Stimulated activated CD8-positive, alpha-beta memory T cell treated with anti-CD3 and anti-CD28 coated beads, Interleukin-12 subunit alpha, Interleukin-12 subunit beta, amount 100 ng/mL, for 4 hours (primary cell): ENCODE data around the gene ITGB6.
"Not testable (repeated sequence)": the region's sequence is repeated elsewhere in the genome, so short reads cannot be mapped to it uniquely, and the experiment has no call there.

Experiments used
- DNase-seq: peaks from one replicate; pipeline ENCODE4 v3.0.0-alpha.2; 2020; ENCODE audit warnings: low read depth

ITGB6 gene

GRCh38 chr2:160139991-160140390, 60.1 kb downstream of the ITGB6 start:
- DNase-seq = no peak

GRCh38 chr2:160139350-160139749, 60.7 kb downstream of the ITGB6 start:
- no peak for DNase-seq

- DNase-seq = no peak
These were observed 61.7 kb downstream of the ITGB6 start for GRCh38 chr2:160138406-160138805.

- no peak for DNase-seq
These were observed 62.6 kb downstream of the ITGB6 start for GRCh38 chr2:160137464-160137863.

GRCh38 chr2:160132761-160133160, 67.3 kb downstream of the ITGB6 start:
- no peak for DNase-seq

- DNase-seq = no peak
These were observed 73.3 kb downstream of the ITGB6 start for GRCh38 chr2:160126756-160127155.

DNA sequence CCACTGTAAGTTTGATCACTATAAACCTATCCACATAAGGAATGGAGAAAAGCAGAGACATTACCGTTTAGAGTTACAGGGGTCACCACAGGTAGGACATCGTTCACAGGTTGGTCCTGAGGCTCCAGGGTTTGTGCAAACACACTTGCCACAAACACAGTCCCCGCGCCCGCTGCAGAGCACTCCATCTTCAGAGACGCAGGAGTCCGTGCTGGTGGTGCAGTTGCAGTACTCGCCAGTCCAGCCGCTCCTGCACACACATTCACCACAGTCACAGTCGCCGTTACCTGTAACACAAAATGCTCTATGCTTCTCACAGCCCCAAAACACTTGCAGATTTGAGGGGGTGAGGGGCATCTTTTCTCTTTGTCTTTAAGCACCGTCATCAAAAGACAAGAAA, 73.8 kb downstream of the ITGB6 start:
- no peak for DNase-seq

DNA sequence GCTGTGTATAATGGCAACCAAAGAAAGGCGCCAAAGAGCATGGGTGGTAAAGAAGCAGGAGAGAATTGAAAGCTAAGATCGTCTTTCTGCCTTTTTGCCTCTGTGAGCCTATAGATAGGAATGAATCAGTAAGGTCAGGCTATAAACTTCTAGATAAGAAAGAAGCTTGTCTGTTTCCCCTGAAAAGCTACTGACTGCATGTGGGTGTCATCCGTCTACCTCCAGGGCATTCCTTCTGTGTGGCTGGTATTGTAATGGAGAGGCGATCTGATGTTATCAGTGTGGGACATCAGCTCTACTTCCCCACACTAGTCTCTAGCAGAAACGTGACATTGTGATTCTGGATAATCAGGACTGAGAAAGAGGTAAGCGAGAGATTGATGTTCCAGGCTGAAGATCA, 74.2 kb downstream of the ITGB6 start:
- no peak for DNase-seq

DNA sequence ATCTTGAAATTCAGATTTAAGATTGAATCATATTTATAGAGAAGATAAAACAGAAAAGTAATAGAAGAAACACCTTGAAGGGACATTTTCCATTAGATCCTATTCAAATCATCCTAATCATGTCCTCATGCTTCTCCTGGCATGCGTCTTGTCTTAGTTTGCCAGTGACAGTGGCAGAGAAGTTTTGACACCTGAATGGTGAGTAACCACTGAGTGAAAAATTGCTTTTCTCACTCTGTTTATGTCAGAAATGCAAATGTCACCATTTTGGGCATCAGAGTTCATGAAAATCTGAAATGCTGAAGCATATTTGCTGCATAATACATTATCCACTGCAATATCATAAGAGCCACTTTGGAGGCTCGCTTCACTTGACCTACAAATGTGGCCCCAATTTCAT, 74.7 kb downstream of the ITGB6 start:
- DNase-seq = no peak

GRCh38 chr2:160124571-160124970, 75.5 kb downstream of the ITGB6 start:
- no peak for DNase-seq

DNA sequence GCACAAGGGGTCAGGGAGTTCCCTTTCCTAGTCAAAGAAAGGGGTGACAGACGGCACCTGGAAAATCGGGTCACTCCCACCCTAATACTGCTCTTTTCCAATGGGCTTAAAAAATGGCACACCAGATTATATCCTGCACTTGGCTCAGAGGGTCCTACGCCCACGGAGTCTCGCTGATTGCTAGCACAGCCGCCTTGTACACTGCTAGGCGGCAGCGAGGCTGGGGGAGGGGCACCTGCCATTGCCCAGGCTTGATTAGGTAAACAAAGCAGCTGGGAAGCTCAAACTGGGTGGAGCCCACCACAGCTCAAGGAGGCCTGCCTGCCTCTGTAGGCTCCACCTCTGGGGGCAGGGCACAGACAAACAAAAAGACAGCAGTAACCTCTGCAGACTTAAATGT, 85.4 kb downstream of the ITGB6 start:
- DNase-seq = not testable (repeated sequence)

GRCh38 chr2:160114020-160114419, 86.1 kb downstream of the ITGB6 start:
- no peak for DNase-seq

GRCh38 chr2:160111951-160112798, 87.9 kb downstream of the ITGB6 start:
- DNase-seq = no peak

- DNase-seq = no peak
These were observed 89.3 kb downstream of the ITGB6 start for GRCh38 chr2:160110674-160111239.

DNA sequence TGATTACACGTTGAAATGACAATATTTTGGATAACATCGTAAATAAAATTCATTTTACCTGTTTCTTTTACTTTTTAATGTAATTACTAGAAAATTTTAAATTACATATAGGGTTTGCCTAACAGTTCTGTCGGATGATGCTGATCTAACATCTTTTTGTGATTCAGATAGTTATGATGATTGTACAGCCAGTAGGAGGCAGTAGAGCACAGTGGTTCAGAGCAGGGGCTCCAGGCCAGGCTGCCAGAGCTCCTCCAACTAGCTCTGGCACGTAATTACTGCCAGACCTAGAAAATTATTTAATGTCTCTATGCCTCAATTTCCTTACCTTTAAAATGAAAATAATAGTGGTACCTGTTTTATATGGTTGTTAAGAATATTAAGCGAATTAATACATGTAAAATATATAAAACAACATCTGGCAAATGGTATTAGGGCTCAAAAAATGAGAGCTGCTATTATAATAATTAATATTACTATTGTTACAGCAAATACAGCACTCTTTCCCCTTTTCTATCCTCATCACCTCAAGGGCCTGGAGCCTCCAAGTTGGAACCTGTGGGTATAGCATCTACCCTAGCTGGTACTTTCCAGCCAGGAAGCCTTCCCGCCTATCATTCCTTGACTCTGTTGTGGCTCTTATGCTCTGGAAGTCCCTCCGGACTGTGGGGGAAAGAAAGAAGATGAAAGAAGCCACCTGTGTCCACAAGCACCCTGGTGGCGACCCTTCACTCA, 90.0 kb downstream of the ITGB6 start:
- no peak for DNase-seq

DNA sequence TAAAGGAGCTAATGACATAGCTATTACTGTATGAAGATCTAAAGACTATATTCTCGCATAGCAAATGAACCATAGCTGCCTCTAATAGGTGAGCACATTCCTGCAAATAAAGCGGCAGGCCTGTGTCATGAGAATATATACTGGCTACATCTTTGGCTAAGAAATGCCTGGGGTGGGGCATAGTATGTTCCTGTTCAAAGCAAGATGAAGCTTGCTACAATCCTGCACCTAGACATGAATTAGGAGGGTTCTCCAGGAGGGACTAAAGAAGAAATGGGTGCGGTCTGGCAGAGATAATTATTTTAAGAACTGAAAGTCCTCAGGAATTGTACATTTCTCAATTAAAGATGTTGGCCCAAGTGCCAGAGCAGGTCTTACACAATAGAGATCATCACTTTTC, 90.8 kb downstream of the ITGB6 start:
- no peak for DNase-seq

GRCh38 chr2:160108646-160109045, 91.4 kb downstream of the ITGB6 start:
- no peak for DNase-seq

- no peak for DNase-seq
These were observed 94.7 kb downstream of the ITGB6 start for GRCh38 chr2:160105366-160105765.

DNA sequence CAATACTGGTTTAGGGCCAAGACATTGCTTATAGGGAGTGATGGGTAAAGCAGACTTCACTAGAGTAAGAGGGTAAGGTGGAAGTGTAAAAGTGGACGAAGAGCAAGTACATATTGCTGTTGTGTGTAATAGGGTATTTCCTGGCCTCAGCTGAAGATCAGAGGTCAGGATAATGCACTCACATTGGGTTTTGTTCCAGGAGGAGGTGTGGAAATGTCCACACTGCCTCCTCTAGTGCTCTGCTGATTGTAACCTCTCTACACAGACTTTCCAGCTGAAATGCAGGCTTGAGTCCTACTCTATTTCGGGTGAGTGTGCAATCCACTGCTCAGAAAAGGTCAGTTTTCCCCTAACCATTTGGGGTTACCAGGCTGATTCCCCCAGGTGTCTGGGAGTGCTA, 96.0 kb downstream of the ITGB6 start:
- no peak for DNase-seq

- DNase-seq = no peak
These were observed 102.7 kb downstream of the ITGB6 start for GRCh38 chr2:160097326-160097725.

DNA sequence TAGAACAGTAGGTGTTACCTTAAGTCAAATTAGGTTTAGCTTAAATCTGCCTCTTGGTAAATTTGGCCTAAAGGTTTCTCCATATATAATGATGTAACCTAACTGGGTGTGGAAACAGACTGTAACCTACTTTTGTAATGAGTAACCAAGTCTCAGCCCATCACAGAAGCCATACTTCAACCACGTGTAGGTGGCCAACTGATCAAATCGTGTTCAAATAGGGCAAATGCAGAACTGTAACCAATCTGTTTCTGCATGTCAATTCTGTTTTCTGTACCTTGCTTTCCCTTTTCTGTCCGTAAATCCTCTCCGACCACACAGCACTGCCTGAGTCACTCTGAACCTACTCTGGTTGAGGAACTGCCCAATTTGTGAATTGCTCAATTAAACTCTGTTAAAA, 103.7 kb downstream of the ITGB6 start:
- DNase-seq = no peak

DNA sequence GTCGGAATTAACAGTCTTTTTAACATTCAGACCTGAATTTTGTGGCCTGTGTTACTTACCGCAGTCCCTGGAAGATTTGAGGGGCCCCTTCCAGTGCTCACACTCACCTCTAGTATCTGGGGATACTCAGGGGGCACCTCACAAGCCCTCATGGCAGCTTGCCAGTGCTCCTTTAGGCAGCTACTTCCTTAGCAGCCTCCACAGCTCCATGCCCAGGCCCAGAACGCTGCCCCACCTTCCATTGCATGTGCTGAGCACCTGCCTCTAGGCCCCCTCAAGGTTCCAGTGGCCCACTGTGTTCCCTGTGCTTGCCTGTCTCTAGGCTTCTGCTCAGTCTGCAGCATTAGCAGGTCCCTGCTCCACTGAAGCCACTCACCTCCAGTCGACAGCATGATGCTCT, 107.6 kb downstream of the ITGB6 start:
- no peak for DNase-seq

GRCh38 chr2:160091381-160091780, 108.7 kb downstream of the ITGB6 start:
- no peak for DNase-seq
